Hepatocyte (in vitro differentiated cells): ENCODE results near the gene APOBEC2.

Experiments used
- CTCF ChIP-seq: fragments of 200-600 bp; sonication (generic); IDR thresholded peaks from 2 replicates; pipeline ENCODE4 v1.5.1; 2016; ENCODE audit warnings: antibody characterized with exemption, mild to moderate bottlenecking; ENCODE audit not compliant: poor library complexity
- EZH2 ChIP-seq: fragments of 200-600 bp; sonication (generic); IDR thresholded peaks from 2 replicates; pipeline ENCODE4 v1.6.1; 2016; ENCODE audit warnings: antibody characterized with exemption, mild to moderate bottlenecking, borderline replicate concordance
- EZH2phosphoT487 ChIP-seq: fragments of 200-600 bp; sonication (generic); IDR thresholded peaks from one replicate; pipeline ENCODE4 v1.6.1; 2018; ENCODE audit warnings: antibody characterized with exemption, mild to moderate bottlenecking, low read depth, moderate library complexity; ENCODE audit not compliant: unreplicated experiment, severe bottlenecking

- TF ChIP-seq EZH2phosphoT487 (no peak), CTCF (no peak), EZH2 (no peak)
Observed at GRCh38 chr6:41093729-41094128, 40.7 kb downstream of the APOBEC2 start.
